Stimulated activated CD4-positive, alpha-beta T cell treated with anti-CD3 and anti-CD28 coated beads, Interleukin-12 subunit alpha, Interleukin-12 subunit beta, amount 100 ng/mL, for 4 hours (primary cell): ENCODE data around the gene MAP2K5.

Source experiments
- DNase-seq: peaks from one replicate; pipeline ENCODE4 v3.0.0-alpha.2; 2020

MAP2K5 gene

DNA sequence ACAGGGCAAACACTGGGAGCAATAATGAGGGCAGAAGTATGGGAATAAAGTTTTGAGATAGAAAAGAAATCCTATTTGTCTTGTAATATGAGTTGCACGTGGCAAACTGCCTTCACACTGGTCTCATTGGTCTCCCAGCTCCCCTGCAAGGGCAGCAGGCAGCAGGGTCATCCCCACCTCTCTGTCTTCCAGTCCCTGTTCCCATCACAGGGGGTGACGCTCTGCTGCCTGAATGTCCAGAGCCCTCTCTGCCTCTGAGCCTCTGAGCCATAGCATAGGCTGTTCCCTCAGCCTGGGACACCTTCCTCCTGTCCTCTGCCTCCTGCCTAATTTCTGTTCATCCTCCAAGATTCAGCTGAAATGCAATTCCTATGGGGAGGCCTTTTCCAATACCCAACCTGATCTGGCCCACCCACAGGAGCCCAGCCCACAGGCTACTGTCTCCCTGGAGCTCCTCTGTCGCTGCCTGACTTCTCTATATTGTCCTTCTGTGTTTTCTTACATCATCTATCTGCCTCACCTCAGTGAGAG, 270.7 kb downstream of the MAP2K5 start:
- DNase-seq = no peak

DNA sequence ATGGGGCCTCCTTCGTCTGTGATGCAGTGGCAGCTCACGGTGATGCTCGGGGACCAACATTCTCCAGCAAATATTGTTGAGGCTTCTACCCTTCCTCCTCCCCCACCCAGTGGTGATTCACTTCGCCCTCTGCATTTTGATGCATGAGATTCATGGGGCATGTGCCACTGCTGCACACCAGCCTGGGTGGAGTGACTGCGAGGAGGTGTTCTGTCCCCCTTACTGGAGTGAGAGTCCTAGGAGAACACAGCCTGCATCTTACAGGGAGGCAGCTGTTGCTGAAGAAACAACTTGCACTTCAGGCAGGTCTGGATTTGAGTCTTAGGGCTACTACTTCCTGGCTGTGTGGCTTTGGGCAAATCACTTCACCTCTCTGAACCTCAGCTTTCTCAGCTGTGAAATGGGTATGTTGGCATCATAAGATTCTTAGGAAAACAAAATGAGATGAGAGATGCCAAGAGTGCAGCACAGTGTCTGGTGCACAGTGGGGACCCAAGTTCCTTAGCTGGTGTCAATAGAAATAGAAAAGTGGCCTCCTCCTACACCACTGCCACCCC, 272.6 kb downstream of the MAP2K5 start:
- DNase-seq = no peak

DNA sequence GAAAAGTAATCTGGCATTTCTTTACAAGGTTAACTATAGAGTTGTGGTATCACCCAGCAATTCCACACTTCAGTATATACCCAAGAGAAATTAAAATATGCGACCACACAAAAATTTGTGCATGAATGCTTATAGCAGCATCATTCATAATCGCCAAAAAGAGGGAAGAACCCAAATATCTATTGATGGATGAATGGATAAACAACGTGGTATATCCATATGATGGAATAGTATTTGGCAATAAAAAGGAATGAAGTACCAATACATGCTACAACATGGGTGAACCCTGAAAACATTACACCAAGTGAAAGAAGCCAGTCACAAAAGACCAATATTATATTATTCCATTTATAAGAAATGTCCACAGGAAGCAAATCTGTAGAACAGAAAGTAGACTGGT, 274.2 kb downstream of the MAP2K5 start:
- no peak for DNase-seq

DNA sequence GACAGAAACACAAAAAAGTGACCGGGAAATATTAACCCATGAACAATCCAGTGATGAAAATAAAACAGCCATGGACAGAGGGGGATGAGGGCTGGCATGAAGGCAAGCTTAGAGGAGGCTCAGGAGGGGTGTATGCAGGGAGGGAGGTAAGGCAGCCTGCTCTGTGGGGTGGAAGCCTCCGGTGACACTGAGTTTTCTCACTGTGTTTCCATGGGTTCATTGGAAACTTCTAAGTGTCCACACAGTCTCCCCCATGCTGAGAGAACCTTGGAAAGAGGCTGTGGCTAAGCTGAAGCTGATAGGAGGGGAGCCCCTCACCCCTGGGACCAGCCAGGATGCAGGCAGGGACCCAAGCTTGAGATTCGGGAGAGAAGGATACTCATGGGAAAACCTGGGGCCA, 276.0 kb downstream of the MAP2K5 start:
- no peak for DNase-seq

DNA sequence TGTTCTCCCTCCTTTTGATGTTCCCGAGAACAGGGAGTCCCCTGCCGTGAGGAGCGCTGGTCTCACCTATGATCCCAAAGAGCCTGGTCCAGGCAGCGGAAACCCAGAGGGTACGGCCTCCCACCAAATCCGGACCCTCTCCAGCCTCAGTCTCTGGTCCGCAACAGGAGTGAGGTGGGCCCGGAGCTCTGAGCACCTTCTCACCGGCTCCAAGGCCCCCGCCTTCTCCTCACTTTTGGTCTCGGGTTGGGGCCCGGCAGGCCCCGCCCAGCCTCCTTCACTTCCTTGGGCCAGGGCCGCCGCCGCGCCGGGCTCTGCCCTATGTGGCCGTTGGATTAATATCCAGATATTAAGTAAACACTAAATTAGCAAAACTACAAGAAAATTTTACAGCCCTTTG, 277.1 kb downstream of the MAP2K5 start:
- no peak for DNase-seq

DNA sequence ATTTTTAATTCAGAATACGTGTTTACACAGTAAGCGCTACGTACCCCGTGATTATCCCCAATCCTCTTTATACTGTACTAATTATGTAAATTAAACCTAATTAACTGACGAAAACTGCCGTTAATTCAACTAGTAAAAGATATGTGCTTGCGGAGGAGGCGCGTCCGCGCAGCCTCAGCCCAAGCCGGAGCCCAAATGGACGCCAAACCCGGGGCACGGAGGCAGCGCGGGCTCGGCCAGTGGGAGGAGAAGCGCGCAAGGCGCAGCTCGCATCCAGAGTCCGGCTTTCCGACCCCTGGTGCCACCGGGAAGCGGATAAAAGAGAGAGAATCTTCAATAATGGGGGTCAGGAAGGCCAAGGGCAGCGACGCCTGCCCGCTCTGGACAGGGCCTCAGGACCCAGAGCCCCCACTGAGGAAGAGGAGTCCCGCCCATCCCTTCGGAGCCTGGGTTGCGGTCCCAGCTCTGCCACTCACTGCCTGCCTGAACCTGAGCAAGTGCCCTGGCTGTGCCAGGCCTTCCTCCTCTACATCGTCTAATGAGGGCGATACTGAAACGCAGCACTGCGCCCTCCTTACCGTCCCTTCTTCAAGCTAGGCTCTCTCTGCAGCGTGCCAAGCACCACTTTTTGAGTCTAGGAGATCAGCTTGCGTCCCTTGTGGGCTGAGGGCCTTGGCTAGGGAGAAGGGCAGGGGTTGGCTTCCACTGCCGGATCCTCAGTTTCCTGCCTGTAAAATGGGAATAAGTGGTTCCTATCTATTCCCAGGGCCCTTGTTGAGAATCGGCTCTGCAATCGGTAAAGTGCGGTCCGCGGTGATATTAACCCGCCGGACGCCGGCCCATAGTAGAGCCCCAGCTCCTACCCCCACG, 277.9 kb downstream of the MAP2K5 start:
- DNase-seq = no peak

DNA sequence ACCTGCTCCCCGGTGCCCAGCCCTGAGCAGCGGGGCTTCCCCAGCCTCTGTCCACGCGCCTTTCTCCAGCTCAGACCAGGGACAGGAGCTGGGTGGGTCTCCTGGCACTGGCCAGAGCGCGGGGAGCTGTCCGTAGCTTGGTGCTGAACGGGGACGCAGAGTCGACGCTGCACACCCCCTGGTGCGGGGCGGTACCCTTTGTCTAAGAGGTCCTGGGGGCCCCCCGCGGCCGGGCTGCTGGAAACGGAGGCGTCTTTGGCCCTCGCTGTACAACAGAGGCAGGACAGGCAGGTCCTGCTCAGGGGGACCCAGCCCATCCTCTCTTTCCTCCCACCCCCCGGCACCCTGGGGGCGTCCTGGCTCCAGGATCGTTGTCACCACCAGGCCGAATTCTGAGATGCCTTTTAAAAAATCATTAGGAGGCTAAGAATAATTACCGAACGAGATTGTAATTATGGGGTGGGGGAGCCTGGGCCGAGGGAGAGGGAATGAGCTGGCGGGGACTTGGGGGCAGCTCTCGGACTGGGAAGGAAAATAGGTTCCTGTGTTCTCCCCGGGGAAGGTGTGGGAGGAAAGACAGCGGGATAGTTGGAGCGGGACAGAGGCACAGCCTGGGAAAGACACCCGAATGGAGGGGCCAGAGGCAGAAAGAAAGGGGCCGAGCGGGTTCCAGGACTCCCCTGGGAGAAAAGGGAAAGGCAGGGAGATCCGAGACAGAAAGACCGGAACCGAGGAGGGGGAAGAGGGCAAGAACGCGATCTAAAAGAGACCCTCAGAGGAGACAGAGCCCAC, 278.7 kb downstream of the MAP2K5 start:
- DNase-seq = no peak

DNA sequence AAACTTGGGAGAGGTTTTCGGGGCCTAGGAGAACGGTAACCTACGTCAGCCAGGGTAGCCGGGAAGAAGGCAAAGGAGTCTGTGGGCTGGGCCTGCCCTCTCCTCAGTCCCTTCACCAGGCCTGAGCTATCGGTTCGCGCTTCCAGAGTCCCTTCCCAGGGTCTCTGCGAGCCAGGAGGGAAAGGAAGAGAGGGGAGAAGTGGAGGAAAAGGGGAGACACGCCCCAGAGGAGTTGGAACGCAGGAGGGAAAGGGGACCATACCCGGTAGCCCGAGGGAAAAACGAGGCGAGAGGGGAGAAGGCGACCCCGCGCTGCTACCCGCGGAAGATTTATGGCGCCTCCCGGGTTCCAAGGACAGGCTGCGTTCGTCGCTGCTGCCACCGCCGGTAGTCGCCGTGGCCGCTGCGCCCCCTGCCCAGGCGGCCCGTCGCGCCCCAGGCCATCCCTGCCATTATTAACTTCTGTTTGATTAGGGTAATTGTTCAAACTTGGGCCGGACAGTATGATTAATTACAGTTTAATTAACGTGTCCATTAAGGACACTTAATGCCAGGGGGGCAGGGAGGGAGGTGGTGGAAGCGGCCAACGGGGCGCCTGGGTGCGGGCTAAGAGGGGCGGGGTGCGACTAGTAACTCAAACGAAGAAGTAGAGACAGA, 279.4 kb downstream of the MAP2K5 start:
- no peak for DNase-seq

DNA sequence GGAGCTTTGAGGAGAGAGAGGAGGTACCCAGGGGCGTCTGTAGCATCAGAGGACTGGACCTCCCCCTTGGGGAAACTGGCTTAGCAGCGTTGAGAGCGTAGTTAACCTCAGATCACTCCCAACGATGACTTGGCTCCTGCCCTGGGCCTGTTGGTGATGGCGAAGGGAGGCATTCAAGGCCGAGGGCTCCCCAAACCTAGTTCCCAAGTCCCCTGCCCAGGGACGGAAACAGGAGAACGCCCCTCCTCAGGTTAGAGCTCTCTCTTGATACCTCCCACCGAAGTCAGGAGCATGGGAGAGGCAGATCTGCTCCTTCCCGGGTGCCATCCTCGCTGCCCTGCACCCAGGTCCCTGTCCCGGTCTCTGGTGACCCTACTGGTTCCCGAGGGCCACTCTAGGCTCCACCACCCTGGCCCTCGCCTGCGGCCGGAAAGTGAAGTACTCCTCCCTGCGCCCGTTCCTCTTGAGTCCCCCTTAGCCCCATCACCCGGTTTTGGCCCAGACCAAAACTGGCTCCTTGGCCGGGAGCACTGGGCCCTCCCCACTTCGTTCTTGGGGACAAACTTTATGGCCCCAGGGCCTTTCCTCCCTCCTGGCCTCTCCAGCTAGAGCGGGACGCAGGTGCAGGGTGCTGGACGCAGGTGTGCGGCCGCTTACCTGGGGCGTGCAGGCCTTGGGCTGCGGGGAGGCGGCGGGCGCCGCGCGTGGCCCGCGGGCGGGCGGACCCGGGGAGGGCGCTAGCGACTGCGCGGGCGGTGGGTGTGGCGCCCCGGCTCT, 280.2 kb downstream of the MAP2K5 start:
- no peak for DNase-seq

DNA sequence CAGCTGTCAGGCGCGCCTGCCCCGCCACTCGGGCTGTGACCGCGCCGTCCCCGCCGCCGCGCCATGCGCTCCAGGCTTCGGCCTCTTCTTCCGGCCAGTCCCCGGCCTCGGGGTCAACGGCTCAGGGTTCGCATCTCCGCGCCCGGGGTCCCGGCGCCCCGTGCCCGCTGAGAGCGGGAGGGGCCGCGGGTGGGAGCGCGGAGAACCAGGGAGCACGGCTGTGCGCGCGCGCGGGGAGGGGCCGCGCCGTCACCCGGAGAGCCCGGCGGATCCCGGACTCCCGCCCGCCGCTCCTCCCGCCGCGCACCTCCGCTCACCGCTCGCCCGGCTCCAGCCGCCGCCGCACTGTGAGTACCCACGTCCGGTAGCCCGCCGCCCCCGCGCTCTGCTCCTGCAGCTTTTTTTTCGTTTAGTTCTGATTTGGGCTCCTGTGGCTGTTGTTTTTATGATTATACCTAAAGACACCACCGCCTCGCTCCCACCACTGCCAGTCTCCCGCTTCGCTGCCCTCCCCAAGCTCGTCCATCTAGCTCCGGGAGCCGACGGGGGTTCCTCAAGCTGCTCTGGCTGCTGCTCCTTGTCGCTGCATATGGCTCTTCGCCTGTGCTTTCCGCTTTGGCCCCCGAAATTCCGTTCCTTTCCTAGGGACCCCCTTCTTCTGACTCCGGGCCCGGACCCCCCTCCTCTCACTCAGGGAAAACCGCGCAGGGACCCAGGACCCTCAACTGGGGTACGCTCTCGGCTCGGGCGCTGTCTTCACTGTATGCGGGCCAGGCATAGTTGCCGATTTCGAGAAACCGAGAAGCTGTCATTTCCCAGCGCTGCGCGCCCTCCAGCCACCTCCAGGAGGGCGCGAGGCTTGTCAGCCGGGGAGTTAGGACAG, 281.1 kb downstream of the MAP2K5 start:
- DNase-seq = no peak

DNA sequence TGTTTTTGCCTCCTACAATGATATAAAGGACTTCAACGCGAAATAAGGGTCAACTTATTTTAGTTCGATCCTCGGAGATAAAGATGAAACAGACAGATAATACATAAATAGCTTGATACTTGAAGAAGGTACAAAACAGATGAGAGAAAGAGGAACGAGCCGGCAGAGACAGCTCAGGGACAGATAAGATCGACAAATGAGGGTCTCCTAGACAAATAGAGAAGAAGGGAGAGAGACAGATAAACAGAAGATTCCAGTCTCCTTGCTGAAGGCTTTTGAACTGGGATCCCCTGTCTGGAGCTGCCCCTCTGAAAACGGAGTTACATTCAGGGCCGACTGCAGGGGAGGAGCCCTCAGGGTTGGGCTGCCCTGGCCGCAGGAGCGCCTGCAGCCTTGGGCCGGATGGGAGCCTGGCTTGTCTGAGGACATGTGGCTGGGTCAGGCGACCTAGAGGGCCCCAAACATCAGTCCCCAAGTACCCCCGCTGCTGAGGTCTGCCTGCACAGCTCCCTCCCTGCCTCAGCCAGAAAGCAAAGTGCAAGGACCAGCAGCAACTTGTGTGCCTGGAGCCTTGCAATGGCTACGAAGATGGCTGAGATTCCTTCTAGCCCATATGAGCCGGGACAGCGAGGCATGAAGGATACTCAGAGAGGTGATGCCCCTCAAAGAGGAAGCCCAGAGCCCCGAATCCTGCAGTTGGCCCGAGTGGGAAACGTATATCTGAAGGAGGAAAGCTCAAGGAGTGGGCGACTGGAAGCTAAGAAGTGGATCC, 281.9 kb downstream of the MAP2K5 start:
- DNase-seq = no peak

DNA sequence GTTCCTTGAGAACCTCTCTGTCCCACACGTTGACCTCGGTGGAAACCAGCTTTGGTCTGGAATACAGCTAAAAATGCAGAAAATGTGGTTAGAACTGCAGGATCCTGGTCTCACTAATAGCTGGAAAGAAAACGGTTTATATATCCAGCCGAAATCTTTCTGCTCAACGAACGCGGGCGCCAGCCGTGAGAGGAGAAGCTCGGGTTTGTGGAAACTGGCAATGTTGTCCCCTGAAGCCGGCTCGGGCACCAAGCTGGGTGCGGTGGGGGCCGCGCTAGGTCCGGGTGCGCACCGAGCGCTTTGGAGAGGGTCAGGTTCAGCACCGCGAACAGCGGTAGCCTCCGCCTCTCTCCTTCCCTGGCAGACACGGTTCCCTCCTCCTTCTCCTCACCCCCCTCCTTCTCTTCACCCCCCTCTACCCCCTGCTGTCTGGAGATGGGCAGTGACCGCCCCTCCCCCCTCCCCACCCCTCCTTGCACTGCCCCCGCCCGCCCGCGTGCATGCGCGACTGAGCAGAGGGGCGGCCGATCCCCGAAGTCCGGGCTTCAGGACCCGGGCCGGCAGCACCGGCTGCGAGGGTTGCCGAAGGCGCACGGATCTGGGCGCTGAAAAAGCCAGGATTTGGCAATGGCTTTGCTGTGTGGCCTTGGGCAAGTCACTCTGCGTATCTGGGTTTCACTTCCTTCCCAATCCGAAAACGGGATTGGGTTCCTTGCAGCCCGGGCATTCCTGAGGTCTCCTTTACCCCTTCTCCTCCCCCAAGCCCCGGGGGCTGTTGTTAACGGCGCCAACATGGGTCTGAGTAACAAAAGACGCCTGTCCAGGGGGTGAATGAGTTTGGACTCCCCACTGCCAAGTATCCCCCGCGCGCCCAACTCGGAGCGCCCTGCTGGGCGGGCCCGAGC, 282.7 kb downstream of the MAP2K5 start, which contains the start of gene SKOR1:
Gene SKOR1, plus strand, starts transcription at position 534 of the 905 bp plus-strand sequence. Its CDS starts 94 bp downstream, at position 628.
- DNase-seq = no peak

DNA sequence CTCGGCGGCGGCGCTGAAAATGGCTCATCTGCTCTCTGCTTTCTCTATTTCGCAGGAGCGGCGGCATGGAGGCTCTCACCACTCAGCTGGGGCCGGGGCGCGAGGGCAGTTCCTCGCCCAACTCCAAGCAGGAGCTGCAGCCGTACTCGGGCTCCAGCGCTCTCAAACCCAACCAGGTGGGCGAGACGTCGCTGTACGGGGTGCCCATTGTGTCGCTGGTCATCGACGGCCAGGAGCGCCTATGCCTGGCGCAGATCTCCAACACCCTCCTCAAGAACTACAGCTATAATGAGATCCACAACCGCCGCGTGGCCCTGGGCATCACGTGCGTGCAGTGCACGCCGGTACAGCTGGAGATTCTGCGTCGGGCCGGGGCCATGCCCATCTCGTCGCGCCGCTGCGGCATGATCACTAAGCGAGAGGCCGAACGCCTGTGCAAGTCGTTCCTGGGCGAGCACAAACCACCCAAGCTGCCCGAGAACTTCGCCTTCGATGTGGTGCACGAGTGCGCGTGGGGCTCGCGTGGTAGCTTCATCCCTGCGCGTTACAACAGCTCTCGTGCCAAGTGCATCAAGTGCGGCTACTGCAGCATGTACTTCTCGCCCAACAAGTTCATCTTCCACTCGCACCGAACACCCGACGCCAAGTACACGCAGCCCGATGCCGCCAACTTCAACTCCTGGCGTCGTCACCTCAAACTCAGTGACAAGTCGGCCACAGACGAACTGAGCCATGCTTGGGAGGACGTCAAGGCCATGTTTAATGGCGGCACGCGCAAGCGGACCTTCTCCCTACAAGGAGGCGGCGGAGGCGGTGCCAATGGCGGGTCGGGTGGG, 283.6 kb downstream of the MAP2K5 start:
- DNase-seq = no peak

DNA sequence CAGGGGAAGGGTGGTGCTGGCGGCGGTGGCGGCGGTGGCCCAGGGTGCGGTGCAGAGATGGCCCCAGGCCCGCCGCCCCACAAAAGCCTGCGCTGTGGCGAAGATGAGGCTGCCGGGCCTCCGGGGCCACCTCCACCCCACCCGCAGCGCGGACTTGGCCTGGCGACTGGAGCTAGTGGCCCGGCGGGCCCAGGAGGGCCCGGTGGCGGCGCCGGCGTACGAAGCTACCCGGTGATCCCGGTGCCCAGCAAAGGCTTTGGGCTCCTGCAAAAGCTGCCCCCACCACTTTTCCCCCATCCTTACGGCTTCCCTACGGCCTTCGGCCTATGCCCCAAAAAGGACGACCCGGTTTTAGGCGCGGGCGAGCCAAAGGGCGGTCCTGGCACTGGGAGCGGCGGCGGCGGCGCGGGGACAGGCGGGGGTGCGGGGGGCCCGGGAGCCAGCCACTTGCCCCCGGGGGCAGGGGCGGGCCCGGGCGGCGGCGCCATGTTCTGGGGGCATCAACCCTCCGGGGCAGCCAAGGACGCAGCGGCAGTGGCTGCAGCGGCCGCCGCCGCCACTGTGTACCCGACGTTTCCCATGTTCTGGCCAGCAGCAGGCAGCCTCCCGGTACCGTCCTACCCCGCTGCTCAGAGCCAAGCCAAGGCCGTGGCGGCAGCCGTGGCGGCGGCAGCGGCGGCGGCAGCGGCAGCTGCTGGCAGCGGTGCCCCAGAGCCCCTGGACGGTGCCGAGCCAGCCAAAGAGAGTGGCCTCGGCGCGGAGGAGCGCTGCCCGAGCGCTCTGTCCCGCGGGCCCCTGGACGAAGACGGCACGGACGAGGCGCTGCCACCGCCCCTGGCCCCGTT, 284.4 kb downstream of the MAP2K5 start:
- DNase-seq = no peak

DNA sequence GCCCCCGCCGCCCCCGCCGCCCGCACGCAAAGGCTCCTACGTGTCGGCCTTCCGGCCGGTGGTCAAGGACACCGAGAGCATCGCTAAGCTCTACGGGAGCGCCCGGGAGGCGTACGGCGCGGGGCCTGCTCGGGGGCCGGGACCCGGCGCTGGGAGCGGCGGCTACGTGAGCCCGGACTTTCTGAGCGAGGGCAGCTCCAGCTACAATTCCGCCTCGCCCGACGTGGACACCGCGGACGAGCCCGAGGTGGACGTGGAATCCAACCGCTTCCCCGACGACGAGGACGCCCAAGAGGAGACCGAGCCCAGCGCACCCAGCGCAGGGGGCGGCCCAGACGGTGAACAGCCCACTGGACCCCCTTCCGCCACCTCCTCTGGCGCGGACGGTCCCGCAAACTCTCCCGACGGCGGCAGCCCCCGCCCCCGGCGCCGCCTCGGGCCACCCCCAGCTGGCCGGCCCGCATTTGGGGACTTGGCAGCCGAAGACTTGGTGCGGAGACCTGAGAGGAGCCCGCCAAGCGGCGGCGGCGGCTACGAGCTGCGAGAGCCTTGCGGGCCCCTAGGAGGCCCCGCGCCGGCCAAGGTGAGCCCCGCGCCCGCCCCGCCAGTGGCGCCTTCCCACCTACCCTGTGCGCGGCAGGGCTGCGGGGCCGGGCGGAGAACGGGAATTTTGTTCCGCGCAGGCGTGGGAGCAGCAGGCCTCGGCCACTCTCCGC, 285.2 kb downstream of the MAP2K5 start:
- no peak for DNase-seq

DNA sequence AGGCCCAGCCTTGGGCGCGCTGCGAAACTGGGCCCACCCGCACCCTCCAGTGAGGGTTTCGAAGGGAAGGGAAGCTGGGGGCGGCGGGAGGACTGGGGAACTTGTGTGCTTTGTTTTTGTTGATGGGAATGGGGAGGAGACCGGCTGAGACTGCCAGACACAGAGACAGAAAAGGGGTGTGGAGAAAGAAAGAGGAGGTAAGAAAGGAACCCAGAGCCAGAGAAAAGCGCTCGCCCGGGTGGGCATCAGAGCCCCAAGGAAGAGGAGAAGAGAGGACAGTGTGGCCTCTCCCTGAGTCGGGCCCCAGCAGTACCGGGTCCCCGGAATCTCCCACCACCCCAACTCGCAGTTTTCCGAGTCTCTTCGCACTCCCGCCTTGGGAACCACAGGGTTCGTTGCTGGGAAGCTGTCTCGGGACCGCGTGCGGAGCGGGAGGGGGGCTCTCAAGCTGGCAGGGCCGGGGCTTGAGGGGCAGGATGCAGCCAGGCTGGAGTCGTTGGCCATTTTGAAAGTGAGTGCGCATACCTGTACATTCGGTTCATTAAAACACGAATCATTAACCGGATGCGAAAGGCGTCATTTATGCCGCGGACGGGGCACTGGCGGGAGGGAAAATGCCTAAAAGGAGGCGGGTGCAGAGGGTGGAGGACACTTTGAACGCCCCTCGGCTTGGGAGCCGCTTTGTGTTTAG, 285.9 kb downstream of the MAP2K5 start:
- no peak for DNase-seq
